ENCODE data around the gene APOBEC3A. TPM values are rescaled to one million over a fixed set of nuclear protein-coding genes. Genes with fewer than 3 reads are reported as not detected.
"Not testable (repeated sequence)": the region's sequence is repeated elsewhere in the genome, so short reads cannot be mapped to it uniquely, and the experiment has no call there.

The APOBEC3A gene
- total RNA-seq, 1 experiment from 2014 or later = not detected

DNA sequence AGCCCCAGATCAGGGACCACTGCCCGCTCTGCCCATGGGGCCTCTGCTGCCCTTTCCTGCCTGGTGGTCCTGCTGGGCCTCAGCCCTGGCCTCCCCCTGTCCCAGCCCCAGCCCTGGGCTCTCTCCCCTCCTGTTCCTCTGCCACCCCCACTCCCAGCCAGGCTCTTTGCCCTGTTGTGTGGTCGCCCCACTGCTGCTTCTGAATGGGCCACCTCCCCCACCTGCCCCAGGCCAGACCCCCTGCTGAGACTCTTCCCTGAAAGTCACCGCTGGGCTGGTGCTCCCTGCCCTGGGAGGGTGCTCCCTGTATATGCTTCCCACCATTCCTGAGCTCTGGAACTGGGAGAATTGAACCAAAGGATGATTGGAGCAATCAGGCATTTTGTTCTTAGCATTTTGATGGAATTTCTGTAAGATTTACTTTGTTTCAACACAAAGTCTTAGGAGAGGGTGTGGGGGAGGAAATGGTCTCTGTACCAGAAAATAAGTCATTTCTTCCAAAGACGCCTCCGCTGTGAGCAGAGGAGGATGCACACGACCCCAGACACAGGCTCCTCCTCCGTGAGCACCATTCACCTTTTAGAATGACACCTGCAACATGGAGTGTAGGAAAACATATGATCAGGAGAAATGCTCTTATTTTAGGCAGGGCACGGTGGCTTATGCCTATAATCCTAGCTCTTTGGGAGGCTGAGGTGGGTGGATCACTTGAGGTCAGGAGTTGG, 29.9 kb downstream of the APOBEC3A start:
- no TSS peak for BruUV-seq (replicated peaks)
- no peaks in the 10 kb centered on the region for H3K27me3 Mint-ChIP-seq (ENCODE audit: insufficient read depth, unreplicated experiment)
- no peaks in the 10 kb centered on the region for H3K9me3 Mint-ChIP-seq (ENCODE audit: unreplicated experiment)
- TF ChIP-seq, protein P1, sequence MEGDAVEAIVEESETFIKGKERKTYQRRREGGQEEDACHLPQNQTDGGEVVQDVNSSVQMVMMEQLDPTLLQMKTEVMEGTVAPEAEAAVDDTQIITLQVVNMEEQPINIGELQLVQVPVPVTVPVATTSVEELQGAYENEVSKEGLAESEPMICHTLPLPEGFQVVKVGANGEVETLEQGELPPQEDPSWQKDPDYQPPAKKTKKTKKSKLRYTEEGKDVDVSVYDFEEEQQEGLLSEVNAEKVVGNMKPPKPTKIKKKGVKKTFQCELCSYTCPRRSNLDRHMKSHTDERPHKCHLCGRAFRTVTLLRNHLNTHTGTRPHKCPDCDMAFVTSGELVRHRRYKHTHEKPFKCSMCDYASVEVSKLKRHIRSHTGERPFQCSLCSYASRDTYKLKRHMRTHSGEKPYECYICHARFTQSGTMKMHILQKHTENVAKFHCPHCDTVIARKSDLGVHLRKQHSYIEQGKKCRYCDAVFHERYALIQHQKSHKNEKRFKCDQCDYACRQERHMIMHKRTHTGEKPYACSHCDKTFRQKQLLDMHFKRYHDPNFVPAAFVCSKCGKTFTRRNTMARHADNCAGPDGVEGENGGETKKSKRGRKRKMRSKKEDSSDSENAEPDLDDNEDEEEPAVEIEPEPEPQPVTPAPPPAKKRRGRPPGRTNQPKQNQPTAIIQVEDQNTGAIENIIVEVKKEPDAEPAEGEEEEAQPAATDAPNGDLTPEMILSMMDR (IDR thresholded peaks at IDR 0.05; ENCODE audit: insufficient read depth in 1 of 2, low read depth in 1 of 2, low read length in 1 of 2, severe bottlenecking in 1 of 2, unreplicated experiment in 1 of 2) = no peak
- H3K27ac Mint-ChIP-seq (ENCODE audit: unreplicated experiment) = no peak overlapping the region
- H3K9me3 ChIP-seq = peaks cover 9% of the 10 kb centered on the region; the same call in 1 of the 2 replicates
- ChIA-PET POLR2A (no interaction called here), CTCF (no interaction called here)
- no peak for DNase-seq
- H3K4me3 Mint-ChIP-seq (ENCODE audit: unreplicated experiment) = no peak overlapping the region
- intact Hi-C loops (cut with micrococcal nuclease; ENCODE audit: unreplicated experiment) = no loop called here
- H3K36me3 Mint-ChIP-seq (ENCODE audit: insufficient read depth, unreplicated experiment) = peaks cover 24% of the 10 kb centered on the region
- H3K36me3 ChIP-seq (ENCODE audit: control insufficient read depth, insufficient read depth, low read length) = no peaks in the 10 kb centered on the region
- H3K4me1 Mint-ChIP-seq (ENCODE audit: low read depth, unreplicated experiment) = peaks cover 13% of the 10 kb centered on the region
- H3K27me3 ChIP-seq (replicated peaks; ENCODE audit: control insufficient read depth, insufficient read depth, low read length) = no peaks in the 10 kb centered on the region
- peaks cover 15% of the 10 kb centered on the region for H3K4me1 ChIP-seq
- H3K4me3 ChIP-seq (ENCODE audit: low read depth, low read length) = no peak overlapping the region

DNA sequence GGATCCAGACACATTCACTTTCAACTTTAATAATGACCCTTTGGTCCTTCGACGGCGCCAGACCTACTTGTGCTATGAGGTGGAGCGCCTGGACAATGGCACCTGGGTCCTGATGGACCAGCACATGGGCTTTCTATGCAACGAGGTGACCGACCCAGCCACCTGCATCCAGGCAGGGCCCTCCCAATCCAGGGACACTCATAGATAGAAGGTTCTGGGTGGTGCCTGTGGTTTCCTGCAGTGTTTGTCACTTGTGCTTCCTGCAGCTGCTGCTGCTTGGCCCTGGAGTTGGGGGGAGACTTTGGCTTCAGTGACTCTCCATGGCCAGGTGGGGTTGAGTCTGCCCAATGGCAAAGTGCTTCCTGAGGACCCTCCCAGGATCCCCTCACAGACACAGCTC, 32.1 kb downstream of the APOBEC3A start:
- H3K4me1 ChIP-seq = peaks cover 9% of the 10 kb centered on the region
- no peak overlapping the region for H3K4me3 Mint-ChIP-seq (ENCODE audit: unreplicated experiment)
- TF ChIP-seq, protein P1 (IDR thresholded peaks at IDR 0.05; ENCODE audit: insufficient read depth in 1 of 2, low read depth in 1 of 2, low read length in 1 of 2, severe bottlenecking in 1 of 2, unreplicated experiment in 1 of 2) = no peak
- no TSS peak for BruUV-seq (replicated peaks)
- H3K27ac Mint-ChIP-seq (ENCODE audit: unreplicated experiment) = no peak overlapping the region
- no peak overlapping the region for H3K4me3 ChIP-seq (ENCODE audit: low read depth, low read length)
- intact Hi-C loops (cut with micrococcal nuclease; ENCODE audit: unreplicated experiment) = no loop called here
- H3K9me3 ChIP-seq = peaks cover 1% of the 10 kb centered on the region; the same call in 1 of the 2 replicates
- peaks cover 10% of the 10 kb centered on the region for H3K36me3 Mint-ChIP-seq (ENCODE audit: insufficient read depth, unreplicated experiment)
- H3K27me3 ChIP-seq (replicated peaks; ENCODE audit: control insufficient read depth, insufficient read depth, low read length) = no peaks in the 10 kb centered on the region
- no peaks in the 10 kb centered on the region for H3K27me3 Mint-ChIP-seq (ENCODE audit: insufficient read depth, unreplicated experiment)
- POLR2A ChIA-PET = no interaction called here
- H3K9me3 Mint-ChIP-seq (ENCODE audit: unreplicated experiment) = no peaks in the 10 kb centered on the region
- CTCF ChIA-PET = interaction anchor here (0.7 kb wide), 1 partner anchor 11 kb away, joined by 3 read pairs; no protein-coding TSS in a partner anchor
- no peak for DNase-seq
- peaks cover 6% of the 10 kb centered on the region for H3K4me1 Mint-ChIP-seq (ENCODE audit: low read depth, unreplicated experiment)
- H3K36me3 ChIP-seq (ENCODE audit: control insufficient read depth, insufficient read depth, low read length) = no peaks in the 10 kb centered on the region

- H3K9me3 Mint-ChIP-seq (ENCODE audit: unreplicated experiment); BruUV-seq (replicated peaks); H3K4me1 ChIP-seq; H3K27me3 Mint-ChIP-seq (ENCODE audit: insufficient read depth, unreplicated experiment); intact Hi-C loops (cut with micrococcal nuclease; ENCODE audit: unreplicated experiment); H3K4me1 Mint-ChIP-seq (ENCODE audit: low read depth, unreplicated experiment); H3K27me3 ChIP-seq (replicated peaks; ENCODE audit: control insufficient read depth, insufficient read depth, low read length); H3K4me3 Mint-ChIP-seq (ENCODE audit: unreplicated experiment); H3K36me3 ChIP-seq (ENCODE audit: control insufficient read depth, insufficient read depth, low read length); CTCF ChIA-PET; POLR2A ChIA-PET; H3K4me3 ChIP-seq (ENCODE audit: low read depth, low read length); H3K9me3 ChIP-seq; H3K36me3 Mint-ChIP-seq (ENCODE audit: insufficient read depth, unreplicated experiment); DNase-seq: not testable (repeated sequence)
- H3K27ac Mint-ChIP-seq (ENCODE audit: unreplicated experiment) = peak overlapping the region; percentile 7
Measured at GRCh38 chr22:38992871-38993371, 35.5 kb downstream of the APOBEC3A start.

All from Caco-2 (cell line).